ENCODE measurements around the gene ZSWIM4.

The ZSWIM4 gene

GRCh38 chr19:13861714-13862531, 66.7 kb downstream of the ZSWIM4 start:
- Histone ChIP-seq H3K9me3 (ENCODE audit: control insufficient read depth, insufficient read depth, low read length) (no peaks in the 10 kb centered on the region), H3K4me3 (ENCODE audit: low read length) (peak overlapping the region; percentile 73), H3K9me2 (replicated peaks; ENCODE audit: control insufficient read depth, low read length) (no peaks in the 10 kb centered on the region), H3F3A (ENCODE audit: control insufficient read depth, insufficient read depth) (no peaks in the 10 kb centered on the region), H3K4me2 (ENCODE audit: low read length) (peak overlapping the region; percentile 88), H3K4me1 (ENCODE audit: control insufficient read depth, low read length) (peaks cover 31% of the 10 kb centered on the region), H3K79me2 (ENCODE audit: control insufficient read depth, low read length) (no peaks in the 10 kb centered on the region), H3K27me3 (ENCODE audit: control insufficient read depth, low read length) (peaks cover 21% of the 10 kb centered on the region), H3K27ac (ENCODE audit: low read depth, low read length) (peak overlapping the region; percentile 34; the same call in 1 of the 2 replicates), H3K36me3 (ENCODE audit: control insufficient read depth, low read length) (no peaks in the 10 kb centered on the region), H4K20me1 (ENCODE audit: control insufficient read depth, insufficient read depth, low read depth, low read length) (no peaks in the 10 kb centered on the region)
- TF ChIP-seq EZH2phosphoT487 (IDR thresholded peaks at IDR 0.05; ENCODE audit: borderline replicate concordance, low read length) = no peak
- TF ChIP-seq CTCF (IDR thresholded peaks at IDR 0.05; ENCODE audit: low read depth, low read length, poor library complexity, severe bottlenecking) = peak; percentile 83

- Histone ChIP-seq H3K79me2 (ENCODE audit: control insufficient read depth, low read length) (no peaks in the 10 kb centered on the region), H3K27ac (ENCODE audit: low read depth, low read length) (no peak overlapping the region), H3K9me2 (replicated peaks; ENCODE audit: control insufficient read depth, low read length) (no peaks in the 10 kb centered on the region), H3K9me3 (ENCODE audit: control insufficient read depth, insufficient read depth, low read length) (no peaks in the 10 kb centered on the region), H3F3A (ENCODE audit: control insufficient read depth, insufficient read depth) (no peaks in the 10 kb centered on the region), H4K20me1 (ENCODE audit: control insufficient read depth, insufficient read depth, low read depth, low read length) (no peaks in the 10 kb centered on the region), H3K4me3 (ENCODE audit: low read length) (no peak overlapping the region), H3K27me3 (ENCODE audit: control insufficient read depth, low read length) (peaks cover 21% of the 10 kb centered on the region), H3K4me1 (ENCODE audit: control insufficient read depth, low read length) (peaks cover 45% of the 10 kb centered on the region), H3K36me3 (ENCODE audit: control insufficient read depth, low read length) (no peaks in the 10 kb centered on the region), H3K4me2 (ENCODE audit: low read length) (no peak overlapping the region; the same call in 1 of the 2 replicates)
- no peak for TF ChIP-seq EZH2phosphoT487 (IDR thresholded peaks at IDR 0.05; ENCODE audit: borderline replicate concordance, low read length)
- no peak for TF ChIP-seq CTCF (IDR thresholded peaks at IDR 0.05; ENCODE audit: low read depth, low read length, poor library complexity, severe bottlenecking)
Observed at GRCh38 chr19:13864046-13864666, 68.9 kb downstream of the ZSWIM4 start.

DNA sequence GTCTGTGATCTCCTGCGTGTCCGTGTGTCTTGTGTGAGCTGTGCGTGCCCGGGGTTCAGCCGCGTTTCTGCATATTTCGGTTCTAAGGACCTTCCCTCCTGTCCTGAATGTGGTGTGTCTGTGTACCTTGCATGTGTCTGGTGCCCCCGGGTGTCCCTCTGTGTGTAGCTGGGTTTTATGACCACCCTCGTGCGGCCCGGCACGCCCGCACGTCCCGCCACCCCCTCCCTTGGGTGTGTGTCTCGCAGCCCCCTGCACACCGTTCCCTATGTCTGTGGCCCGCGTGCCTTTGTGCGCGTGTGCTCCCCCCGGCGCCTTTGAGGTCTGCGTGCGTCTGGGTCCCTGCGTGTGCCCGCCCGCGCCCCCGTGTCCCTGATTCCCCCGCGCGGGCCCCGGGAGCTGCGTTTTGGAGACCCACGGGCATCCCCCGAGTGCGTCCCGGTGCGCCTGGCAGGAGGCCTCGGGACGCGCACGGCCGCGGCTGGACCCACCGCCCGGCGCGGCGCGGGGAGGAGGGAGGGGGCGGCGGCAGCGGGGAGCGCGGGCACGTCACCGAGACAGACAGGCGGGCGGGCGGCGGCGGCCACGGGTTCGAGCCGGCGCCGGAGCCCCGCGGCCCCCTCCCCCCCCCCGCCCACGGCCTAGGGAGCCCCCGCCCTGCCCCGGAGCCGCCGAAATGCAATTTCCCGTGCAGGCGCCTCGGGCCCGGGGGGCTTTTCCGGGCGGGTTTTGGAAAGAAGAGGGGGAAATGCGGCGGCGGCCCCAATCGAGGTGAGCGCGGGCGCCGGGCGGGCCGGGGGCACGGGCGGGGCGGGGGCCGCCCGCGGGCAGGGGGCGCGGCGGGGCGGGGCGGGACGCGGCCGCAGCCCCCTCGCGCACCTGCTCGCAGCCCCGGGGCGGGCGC, 69.7 kb downstream of the ZSWIM4 start:
- Histone ChIP-seq H3K36me3 (ENCODE audit: control insufficient read depth, low read length) (no peaks in the 10 kb centered on the region), H3K27ac (ENCODE audit: low read depth, low read length) (no peak overlapping the region), H3K9me2 (replicated peaks; ENCODE audit: control insufficient read depth, low read length) (no peaks in the 10 kb centered on the region), H3K9me3 (ENCODE audit: control insufficient read depth, insufficient read depth, low read length) (no peaks in the 10 kb centered on the region), H3K4me2 (ENCODE audit: low read length) (peak overlapping the region; percentile 75; the same call in 1 of the 2 replicates), H3F3A (ENCODE audit: control insufficient read depth, insufficient read depth) (no peaks in the 10 kb centered on the region), H3K79me2 (ENCODE audit: control insufficient read depth, low read length) (no peaks in the 10 kb centered on the region), H3K4me1 (ENCODE audit: control insufficient read depth, low read length) (peaks cover 52% of the 10 kb centered on the region), H3K27me3 (ENCODE audit: control insufficient read depth, low read length) (peaks cover 21% of the 10 kb centered on the region), H3K4me3 (ENCODE audit: low read length) (peak overlapping the region; percentile 75), H4K20me1 (ENCODE audit: control insufficient read depth, insufficient read depth, low read depth, low read length) (no peaks in the 10 kb centered on the region)
- TF ChIP-seq CTCF (IDR thresholded peaks at IDR 0.05; ENCODE audit: low read depth, low read length, poor library complexity, severe bottlenecking) (no peak), EZH2phosphoT487 (IDR thresholded peaks at IDR 0.05; ENCODE audit: borderline replicate concordance, low read length) (no peak)
